ENCODE data around the gene ZCCHC2. TPM values are rescaled to one million over a fixed set of nuclear protein-coding genes. Genes with fewer than 3 reads are reported as not detected.

Gene ZCCHC2
- total RNA-seq, 1 donor from 2014 or later, result 21.0 TPM

DNA sequence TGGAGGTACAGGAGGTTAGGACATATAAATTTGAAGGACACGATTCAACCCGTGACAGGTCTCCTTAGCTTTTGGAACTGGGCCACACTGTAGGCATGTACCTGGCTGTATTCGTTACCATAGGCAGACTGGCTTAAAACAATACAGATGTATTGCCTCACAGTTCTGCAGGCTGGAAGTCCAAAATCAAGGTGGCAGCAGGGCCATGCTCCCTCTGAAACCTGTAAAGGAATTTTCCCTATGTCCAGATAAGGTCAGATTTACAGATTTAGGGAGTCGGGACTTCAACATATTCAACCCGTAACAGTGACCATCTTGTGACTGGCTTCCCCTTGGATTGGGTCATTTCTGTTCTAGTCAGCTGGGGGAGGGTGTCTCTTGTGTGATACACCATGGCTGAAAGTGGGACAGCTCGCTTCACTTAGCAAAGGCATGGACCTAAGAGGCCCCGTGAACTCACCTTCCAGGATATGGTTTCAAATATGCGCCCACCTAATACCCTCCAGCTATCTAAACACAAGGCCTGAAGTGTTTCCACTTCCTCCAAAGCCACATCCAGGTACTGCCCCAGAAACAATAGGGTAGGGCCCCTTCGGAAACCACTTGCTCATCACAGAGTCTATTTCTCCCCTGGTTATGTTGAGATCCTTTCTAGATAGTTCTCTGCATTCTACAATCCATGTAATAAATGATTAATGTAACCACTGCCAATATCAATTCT is 85.0 kb downstream of the ZCCHC2 start:
- Mint-ChIP-seq H3K4me3 (ENCODE audit: unreplicated experiment) (no peak overlapping the region), H3K27ac (ENCODE audit: unreplicated experiment) (no peak overlapping the region), H3K4me1 (ENCODE audit: unreplicated experiment) (peaks cover 16% of the 10 kb centered on the region), H3K9me3 (ENCODE audit: unreplicated experiment) (no peaks in the 10 kb centered on the region), H3K27me3 (ENCODE audit: unreplicated experiment) (peaks cover 8% of the 10 kb centered on the region), H3K36me3 (ENCODE audit: low read depth, unreplicated experiment) (no peaks in the 10 kb centered on the region)
- TF ChIP-seq, protein P1, sequence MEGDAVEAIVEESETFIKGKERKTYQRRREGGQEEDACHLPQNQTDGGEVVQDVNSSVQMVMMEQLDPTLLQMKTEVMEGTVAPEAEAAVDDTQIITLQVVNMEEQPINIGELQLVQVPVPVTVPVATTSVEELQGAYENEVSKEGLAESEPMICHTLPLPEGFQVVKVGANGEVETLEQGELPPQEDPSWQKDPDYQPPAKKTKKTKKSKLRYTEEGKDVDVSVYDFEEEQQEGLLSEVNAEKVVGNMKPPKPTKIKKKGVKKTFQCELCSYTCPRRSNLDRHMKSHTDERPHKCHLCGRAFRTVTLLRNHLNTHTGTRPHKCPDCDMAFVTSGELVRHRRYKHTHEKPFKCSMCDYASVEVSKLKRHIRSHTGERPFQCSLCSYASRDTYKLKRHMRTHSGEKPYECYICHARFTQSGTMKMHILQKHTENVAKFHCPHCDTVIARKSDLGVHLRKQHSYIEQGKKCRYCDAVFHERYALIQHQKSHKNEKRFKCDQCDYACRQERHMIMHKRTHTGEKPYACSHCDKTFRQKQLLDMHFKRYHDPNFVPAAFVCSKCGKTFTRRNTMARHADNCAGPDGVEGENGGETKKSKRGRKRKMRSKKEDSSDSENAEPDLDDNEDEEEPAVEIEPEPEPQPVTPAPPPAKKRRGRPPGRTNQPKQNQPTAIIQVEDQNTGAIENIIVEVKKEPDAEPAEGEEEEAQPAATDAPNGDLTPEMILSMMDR (IDR thresholded peaks at IDR 0.05; ENCODE audit: unreplicated experiment), result no peak
- no peak for DNase-seq (ENCODE audit: low spot score)

DNA sequence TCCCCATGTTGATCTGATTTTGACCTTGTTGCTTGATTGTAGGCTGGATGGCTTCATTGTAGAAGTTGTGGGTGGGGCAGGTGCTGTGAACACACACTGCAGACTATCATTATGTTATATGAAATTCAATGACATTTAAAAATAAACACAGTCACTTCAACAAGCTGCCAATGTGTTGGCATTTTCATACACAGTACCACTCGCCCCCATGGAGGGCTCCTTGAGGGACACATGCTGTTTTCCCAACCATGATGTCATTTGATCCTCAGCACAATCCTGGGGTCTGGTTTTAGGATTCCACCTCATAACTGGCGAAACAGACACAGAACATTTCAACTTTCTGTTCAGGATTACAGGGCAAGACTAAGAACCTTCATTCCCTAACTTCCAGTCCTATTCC is 86.9 kb downstream of the ZCCHC2 start:
- no peak overlapping the region for H3K4me3 Mint-ChIP-seq (ENCODE audit: unreplicated experiment)

DNA sequence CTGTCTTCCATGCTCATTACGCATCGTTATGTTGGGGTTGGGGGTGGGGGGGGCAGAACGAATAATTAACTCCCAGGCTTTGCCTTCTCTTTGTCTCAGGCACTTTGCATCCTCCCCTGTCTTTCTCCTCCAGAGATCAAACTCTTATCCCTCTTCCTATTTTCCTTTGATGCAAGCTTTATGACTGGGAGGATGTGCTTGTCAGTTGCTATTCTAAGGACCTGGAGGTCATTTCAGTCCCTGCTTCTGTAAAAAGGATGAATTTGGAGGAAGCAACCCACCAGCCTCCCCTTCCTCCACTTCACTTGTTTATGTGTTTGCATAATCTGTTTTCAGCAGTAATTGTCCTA is 87.5 kb downstream of the ZCCHC2 start:
- Mint-ChIP-seq H3K4me3 (ENCODE audit: unreplicated experiment) (no peak overlapping the region), H3K4me1 (ENCODE audit: unreplicated experiment) (peaks cover 14% of the 10 kb centered on the region)

More for the DNA sequence above, 86.9 kb downstream of the ZCCHC2 start:
- no peak for DNase-seq (ENCODE audit: low spot score)
- Mint-ChIP-seq H3K27me3 (ENCODE audit: unreplicated experiment) (peaks cover 3% of the 10 kb centered on the region), H3K27ac (ENCODE audit: unreplicated experiment) (no peak overlapping the region), H3K36me3 (ENCODE audit: low read depth, unreplicated experiment) (no peaks in the 10 kb centered on the region), H3K9me3 (ENCODE audit: unreplicated experiment) (no peaks in the 10 kb centered on the region), H3K4me1 (ENCODE audit: unreplicated experiment) (peaks cover 14% of the 10 kb centered on the region)
- TF ChIP-seq, protein P1 (IDR thresholded peaks at IDR 0.05; ENCODE audit: unreplicated experiment), result no peak

GRCh38 chr18:62610701-62611411 is 88.0 kb downstream of the ZCCHC2 start:
- no peak overlapping the region for H3K27ac Mint-ChIP-seq (ENCODE audit: unreplicated experiment)
- no peaks in the 10 kb centered on the region for H3K36me3 Mint-ChIP-seq (ENCODE audit: low read depth, unreplicated experiment)
- H3K4me1 Mint-ChIP-seq (ENCODE audit: unreplicated experiment), result peaks cover 14% of the 10 kb centered on the region
- H3K9me3 Mint-ChIP-seq (ENCODE audit: unreplicated experiment), result no peaks in the 10 kb centered on the region
- H3K4me3 Mint-ChIP-seq (ENCODE audit: unreplicated experiment), result no peak overlapping the region
- H3K27me3 Mint-ChIP-seq (ENCODE audit: unreplicated experiment), result peaks cover 3% of the 10 kb centered on the region
- TF ChIP-seq, protein P1 (IDR thresholded peaks at IDR 0.05; ENCODE audit: unreplicated experiment), result no peak
- DNase-seq (ENCODE audit: low spot score), result no peak

More for the DNA sequence above, 87.5 kb downstream of the ZCCHC2 start:
- DNase-seq (ENCODE audit: low spot score), result no peak
- TF ChIP-seq, protein P1 (IDR thresholded peaks at IDR 0.05; ENCODE audit: unreplicated experiment), result no peak
- Mint-ChIP-seq H3K9me3 (ENCODE audit: unreplicated experiment) (no peaks in the 10 kb centered on the region), H3K36me3 (ENCODE audit: low read depth, unreplicated experiment) (no peaks in the 10 kb centered on the region), H3K27me3 (ENCODE audit: unreplicated experiment) (peaks cover 3% of the 10 kb centered on the region), H3K27ac (ENCODE audit: unreplicated experiment) (no peak overlapping the region)

Data from endothelial cell (in vitro differentiated cells).